Tibial artery (tissue), 4 donors: ENCODE measurements around the gene ZNF160.
A peak's percentile ranks its signal among the peaks of the same experiment; 100 is the strongest.

Source experiments
- DNase-seq, 2 donors: peaks; one replicate each; pipeline ENCODE4 v3.0.0-alpha.2; 2019
- H3K27ac ChIP-seq, 2 donors: fragments of 200-600 bp; sonication (generic) in 1 of 2; 1 replicate in 1 of 2; 2 replicates in 1 of 2; pipeline ENCODE4 v1.5.1; 2018 to 2019; ENCODE audit warnings: mild to moderate bottlenecking in 1 of 2
- H3K27me3 ChIP-seq, 2 donors: fragments of 200-600 bp; sonication (generic) in 1 of 2; one replicate each; pipeline versions ENCODE4 v1.5.1 to v1.6.0; 2016 to 2019
- H3K36me3 ChIP-seq, 3 donors: fragments of 200-600 bp; sonication (generic) in 2 of 3; one replicate each; pipeline ENCODE4 v1.5.1; 2016 to 2019; ENCODE audit warnings: mild to moderate bottlenecking in 2 of 3
- H3K4me1 ChIP-seq, 4 donors: fragments of 200-600 bp; sonication (generic) in 2 of 4; 1 replicate in 3 of 4; 2 replicates in 1 of 4; pipeline ENCODE4 v1.5.1; 2016 to 2019
- H3K4me3 ChIP-seq, 2 donors: fragments of 200-600 bp; sonication (generic) in 1 of 2; 1 replicate in 1 of 2; 2 replicates in 1 of 2; pipeline ENCODE4 v1.5.1; 2018 to 2019; ENCODE audit warnings: mild to moderate bottlenecking in 2 of 2
- H3K9me3 ChIP-seq, 3 donors: fragments of 200-600 bp; sonication (generic) in 1 of 3; one replicate each; pipeline ENCODE4 v1.5.1; 2016 to 2019
- CTCF ChIP-seq, 2 experiments: fragments of 200-600 bp in 1 of 2; fragments of 450-650 bp in 1 of 2; IDR thresholded peaks; one replicate each; pipeline ENCODE4 v1.5.1; 2017 to 2019; ENCODE audit warnings: antibody characterized with exemption in 2 of 2, mild to moderate bottlenecking in 1 of 2, moderate library complexity in 1 of 2
- intact Hi-C: fragments of 100-400 bp; cut with DNase I; formaldehyde crosslinking; loops from one replicate; pipeline ENCODE4 v1.15.0; 2023; ENCODE audit warnings: low total_unique reads

ZNF160 gene

DNA sequence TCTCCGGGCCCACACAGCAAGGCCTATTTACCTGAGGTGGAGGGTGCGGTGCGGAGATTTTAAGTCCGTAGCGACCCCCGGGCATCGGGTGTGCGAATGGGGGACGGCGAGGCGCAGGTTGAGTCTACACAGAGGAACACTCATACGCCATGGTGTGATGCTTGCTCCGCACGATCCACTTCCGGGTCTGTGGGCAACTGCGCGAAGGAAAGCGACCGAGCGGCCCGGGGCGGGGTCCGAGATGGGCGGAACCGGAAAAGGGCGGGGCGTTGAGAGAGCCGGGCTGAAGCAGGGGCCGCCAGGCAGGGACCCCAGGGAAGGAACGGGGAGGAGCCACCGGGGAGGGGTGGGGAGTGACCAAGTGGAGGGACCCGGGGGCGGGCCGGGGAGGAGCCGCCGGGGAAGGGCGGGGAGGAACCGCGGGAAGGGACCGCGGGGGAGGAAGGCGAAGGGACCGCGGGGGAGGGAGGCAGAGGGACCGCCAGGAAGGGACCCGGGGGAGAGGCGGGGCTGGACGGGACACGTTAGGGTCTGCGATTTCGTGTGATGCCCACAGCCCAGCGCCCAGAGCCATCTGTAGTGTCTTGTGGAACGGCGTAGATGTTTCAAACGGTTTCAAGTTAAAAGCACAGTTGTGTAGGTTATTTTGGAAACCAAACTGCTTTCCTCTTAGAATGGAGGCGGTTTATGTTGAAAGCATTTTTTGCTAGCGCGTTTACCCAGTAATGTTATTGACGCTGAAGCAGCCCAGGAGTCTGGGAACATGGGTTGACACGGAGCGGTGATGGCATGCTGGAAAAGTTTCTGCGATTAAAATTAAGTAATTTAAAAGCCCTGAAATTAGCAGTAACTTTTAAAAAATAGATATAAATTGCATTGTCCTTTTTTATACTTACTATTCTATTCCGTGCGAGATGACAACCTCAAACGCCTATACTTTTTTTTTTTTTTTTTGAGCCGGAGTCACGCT is at the start of gene ZNF160:
Gene ZNF160, minus strand, starts transcription at position 189 of the 970 bp plus-strand sequence. CDS start 17,146 bp downstream, outside the sequence.
- Histone ChIP-seq H3K9me3 (no peaks in the 10 kb centered on the region), H3K4me1 (peaks cover 0 to 27% (median 16%) of the 10 kb centered on the region in 4 donors), H3K36me3 (peaks cover 6 to 20% (median 8%) of the 10 kb centered on the region in 3 donors), H3K27me3 (no peaks in the 10 kb centered on the region), H3K4me3 (peak within 1 kb of the TSS; percentile 67 to 99), H3K27ac (peak within 1 kb of the TSS; percentile 84 to 100)
- intact Hi-C loops: loop anchor here (10.0 kb wide), 2 partner anchors 51 to 159 kb away; partner anchors contain the start of gene ZNF347
- DNase-seq: peak; percentile 98 to 100
- no peak for TF ChIP-seq CTCF (IDR thresholded peaks at IDR 0.05)

DNA sequence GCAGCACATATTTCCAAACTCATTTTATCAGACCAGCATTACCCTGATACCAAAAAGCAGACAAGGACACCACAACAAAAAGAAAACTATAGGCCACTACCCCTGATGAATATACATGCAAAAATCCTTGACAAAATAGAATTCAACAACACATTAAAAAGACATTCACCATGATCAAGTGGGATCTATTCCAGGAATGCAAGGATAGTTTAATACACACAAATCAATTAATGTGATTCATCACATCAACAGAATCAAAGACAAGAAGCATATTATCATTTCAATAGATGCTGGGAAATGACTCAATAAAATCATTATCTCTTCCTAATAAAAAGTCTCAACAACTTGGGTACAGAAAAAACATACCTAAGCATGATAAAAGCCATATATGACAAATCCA is 44.4 kb upstream of the ZNF160 start:
- intact Hi-C loops: no loop called here
- H3K9me3 ChIP-seq: peaks cover 12 to 94% (median 72%) of the 10 kb centered on the region in 3 donors

GRCh38 chr19:53140351-53140750 is 37.1 kb upstream of the ZNF160 start:
- TF ChIP-seq CTCF (IDR thresholded peaks at IDR 0.05): no peak
- DNase-seq: no peak
- no peaks in the 10 kb centered on the region for H3K27me3 ChIP-seq
- H3K4me3 ChIP-seq: no peak overlapping the region
- intact Hi-C loops: no loop called here
- no peaks in the 10 kb centered on the region for H3K4me1 ChIP-seq
- H3K27ac ChIP-seq: no peak overlapping the region
- peaks cover 35 to 65% (median 64%) of the 10 kb centered on the region in 3 donors for H3K36me3 ChIP-seq
- peaks cover 12 to 88% (median 72%) of the 10 kb centered on the region in 3 donors for H3K9me3 ChIP-seq

More for the DNA sequence above, 44.4 kb upstream of the ZNF160 start:
- no peak overlapping the region for H3K27ac ChIP-seq
- no peaks in the 10 kb centered on the region for H3K27me3 ChIP-seq
- DNase-seq: no peak
- peaks cover 90 to 96% (median 94%) of the 10 kb centered on the region in 3 donors for H3K36me3 ChIP-seq
- no peak for TF ChIP-seq CTCF (IDR thresholded peaks at IDR 0.05)
- H3K4me1 ChIP-seq: no peaks in the 10 kb centered on the region
- no peak overlapping the region for H3K4me3 ChIP-seq

GRCh38 chr19:53136432-53136831 is 33.2 kb upstream of the ZNF160 start:
- Histone ChIP-seq H3K27ac (no peak overlapping the region), H3K27me3 (no peaks in the 10 kb centered on the region), H3K4me3 (no peak overlapping the region), H3K4me1 (peaks cover 0 to 8% (median 7%) of the 10 kb centered on the region in 4 donors), H3K9me3 (peaks cover 12 to 55% (median 46%) of the 10 kb centered on the region in 3 donors), H3K36me3 (peaks cover 3 to 31% (median 29%) of the 10 kb centered on the region in 3 donors)
- TF ChIP-seq CTCF (IDR thresholded peaks at IDR 0.05): no peak
- intact Hi-C loops: no loop called here
- DNase-seq: no peak

- Histone ChIP-seq H3K27me3 (no peaks in the 10 kb centered on the region), H3K27ac (peak within 1 kb of the TSS; percentile 58 to 76), H3K9me3 (peaks cover 0 to 15% (median 5%) of the 10 kb centered on the region in 3 donors), H3K4me3 (peak within 1 kb of the TSS; percentile 61 to 66), H3K4me1 (peaks cover 0 to 14% (median 12%) of the 10 kb centered on the region in 4 donors), H3K36me3 (no peaks in the 10 kb centered on the region)
- DNase-seq: peak; percentile 66 to 89
- no peak for TF ChIP-seq CTCF (IDR thresholded peaks at IDR 0.05)
- intact Hi-C loops: no loop called here
These were observed 29.1 kb upstream of the ZNF160 start, which contains the start of gene ZNF415 for GRCh38 chr19:53132141-53132991. TSS of gene ZNF415 (minus strand) at chr19:53132910. CDS start at chr19:53122676, 10,234 bp downstream.
